GM12891 (cell line): ENCODE measurements around the gene APOBEC4.

ENCODE experiments used
- POLR2A ChIP-seq: IDR thresholded peaks from 2 replicates; pipeline ENCODE4 v1.6.1; 2011; ENCODE audit warnings: low read depth, low read length, control low read depth
- SPI1 ChIP-seq: IDR thresholded peaks from 2 replicates; pipeline ENCODE4 v1.6.1; 2011; ENCODE audit warnings: low read depth, low read length, control low read depth

DNA sequence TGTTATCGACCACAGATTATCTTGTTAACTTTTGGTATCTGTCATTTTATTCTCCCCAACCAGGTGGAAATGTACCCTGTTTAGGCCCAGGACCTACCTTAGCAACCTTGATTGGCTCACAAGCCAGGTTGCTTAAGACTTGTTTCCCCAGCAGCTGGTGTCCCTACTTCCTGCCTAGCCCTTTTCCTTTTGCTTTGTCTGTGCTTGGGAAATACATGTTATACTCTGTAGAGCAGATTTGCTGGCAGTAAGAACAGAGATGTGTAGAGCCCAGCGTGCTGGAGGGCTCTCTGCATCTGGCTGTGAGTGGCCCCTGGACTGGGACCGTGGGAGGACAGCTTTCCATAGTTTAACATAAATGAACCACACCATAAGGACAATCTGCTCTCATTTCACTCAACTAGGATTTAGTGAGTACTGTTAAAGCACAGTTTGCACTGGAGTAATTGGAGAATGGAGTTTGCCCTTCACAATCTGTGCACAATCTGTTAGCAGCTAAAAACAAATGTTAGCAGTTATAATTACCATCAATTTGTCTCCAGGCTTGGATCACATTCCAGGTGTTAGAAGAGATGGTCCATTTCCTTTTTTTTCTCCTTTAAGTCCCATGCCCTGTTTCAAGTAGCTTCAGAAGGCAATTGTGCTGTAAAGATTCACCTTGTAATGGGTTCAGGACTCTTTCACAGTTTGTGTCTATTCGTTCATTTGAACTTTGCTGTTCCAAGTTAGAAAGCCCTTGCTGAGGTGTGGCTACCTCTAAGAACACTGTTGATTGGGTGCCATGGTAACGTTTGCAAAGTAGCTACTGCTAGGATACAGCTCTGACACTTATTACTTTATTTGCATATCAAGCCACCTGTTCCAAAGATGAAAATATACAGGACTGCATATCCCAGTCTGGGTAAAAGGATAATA is at the start of gene APOBEC4:
- no peak for TF ChIP-seq SPI1
- no peak for TF ChIP-seq POLR2A
